GM04503 (cell line): ENCODE results near the gene ADGRB3.
"Not testable (repeated sequence)": the region's sequence is repeated elsewhere in the genome, so short reads cannot be mapped to it uniquely, and the experiment has no call there.

Experiments
- DNase-seq: peaks from one replicate; pipeline ENCODE4 v3.0.0-alpha.2; 2012; ENCODE audit warnings: low read depth

The ADGRB3 gene

DNA sequence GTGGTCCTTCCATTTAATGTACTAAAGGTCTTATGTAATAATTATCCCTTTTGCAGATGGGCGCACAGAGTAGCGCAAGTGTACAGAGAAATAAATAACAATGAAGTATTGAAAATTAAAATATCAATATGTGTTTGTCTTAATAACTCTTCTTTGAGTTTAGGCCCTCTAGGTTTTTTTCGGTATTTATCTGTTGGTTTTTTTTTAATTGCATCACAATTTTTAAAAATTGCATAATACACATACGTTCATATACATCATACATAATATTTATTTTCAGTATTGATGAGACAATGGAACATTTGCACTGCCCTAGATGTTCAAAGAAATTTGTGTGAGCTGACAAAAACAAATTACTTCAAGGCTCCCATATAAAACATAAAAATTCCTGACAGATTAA lies 15.1 kb downstream of the ADGRB3 start:
- DNase-seq = no peak

DNA sequence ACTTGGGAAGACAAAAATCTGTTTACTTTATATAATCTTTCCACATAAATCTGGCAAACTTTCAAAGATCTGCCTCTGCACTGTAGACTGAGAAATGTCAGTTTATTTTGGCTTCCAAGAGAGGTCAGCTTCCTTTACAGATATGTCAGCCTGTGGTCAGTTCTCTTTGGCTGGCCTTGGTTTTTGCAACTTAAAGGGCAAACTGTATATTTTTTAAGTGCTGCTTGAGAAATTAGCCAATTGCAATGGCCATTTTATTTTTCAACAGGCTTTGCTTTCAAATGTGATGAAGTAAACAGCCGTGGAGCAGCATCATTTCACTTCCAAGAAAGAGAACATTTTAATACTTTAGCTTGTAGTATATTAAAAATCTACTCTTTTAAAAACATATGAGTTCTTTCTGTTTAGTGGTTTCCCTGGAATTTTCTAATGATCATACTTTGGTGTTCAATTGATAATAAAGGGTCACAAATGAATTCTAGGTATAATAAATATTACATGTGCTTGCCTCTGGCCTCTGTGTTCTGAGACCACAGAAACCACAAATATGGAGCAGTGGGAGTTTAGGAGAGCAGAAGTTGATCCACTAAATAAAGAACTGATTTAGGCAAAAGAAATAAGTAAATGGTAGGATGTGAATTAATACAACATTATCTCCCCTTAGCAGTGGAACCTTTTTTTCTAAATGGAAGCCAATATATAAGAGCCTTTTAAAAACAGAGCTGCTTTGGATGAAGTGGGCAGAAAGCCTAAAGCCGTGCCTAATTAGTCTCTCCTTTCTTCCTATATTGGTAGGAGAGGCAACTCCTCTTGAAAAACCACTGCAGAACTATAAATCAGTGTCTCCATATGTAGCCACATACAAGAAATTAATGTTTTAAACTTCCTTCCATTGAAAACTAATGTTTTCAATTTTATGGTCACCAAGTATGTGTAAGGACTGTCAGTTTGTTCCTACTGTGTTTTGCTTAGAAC lies 16.2 kb downstream of the ADGRB3 start:
- no peak for DNase-seq

DNA sequence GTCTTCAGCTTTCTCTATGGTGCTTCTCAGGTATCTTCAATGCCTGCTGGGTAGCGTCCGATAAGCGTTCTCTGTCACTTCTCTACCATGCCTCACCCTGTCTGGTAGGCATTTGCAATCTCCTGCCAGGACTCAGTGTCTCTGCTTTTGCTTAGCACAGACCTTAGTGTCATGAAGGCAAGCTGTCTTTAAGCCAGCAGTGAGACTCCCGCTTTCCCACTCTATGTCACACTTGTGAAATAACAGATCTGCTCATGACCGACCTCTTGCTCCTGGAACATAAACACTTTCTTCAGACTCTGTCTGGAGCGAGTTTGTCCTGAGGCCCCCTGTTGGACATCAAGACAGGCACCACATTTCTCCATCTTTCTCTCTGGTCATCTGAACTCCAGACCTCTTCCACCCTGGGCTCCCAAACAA lies 17.0 kb downstream of the ADGRB3 start:
- DNase-seq = no peak

DNA sequence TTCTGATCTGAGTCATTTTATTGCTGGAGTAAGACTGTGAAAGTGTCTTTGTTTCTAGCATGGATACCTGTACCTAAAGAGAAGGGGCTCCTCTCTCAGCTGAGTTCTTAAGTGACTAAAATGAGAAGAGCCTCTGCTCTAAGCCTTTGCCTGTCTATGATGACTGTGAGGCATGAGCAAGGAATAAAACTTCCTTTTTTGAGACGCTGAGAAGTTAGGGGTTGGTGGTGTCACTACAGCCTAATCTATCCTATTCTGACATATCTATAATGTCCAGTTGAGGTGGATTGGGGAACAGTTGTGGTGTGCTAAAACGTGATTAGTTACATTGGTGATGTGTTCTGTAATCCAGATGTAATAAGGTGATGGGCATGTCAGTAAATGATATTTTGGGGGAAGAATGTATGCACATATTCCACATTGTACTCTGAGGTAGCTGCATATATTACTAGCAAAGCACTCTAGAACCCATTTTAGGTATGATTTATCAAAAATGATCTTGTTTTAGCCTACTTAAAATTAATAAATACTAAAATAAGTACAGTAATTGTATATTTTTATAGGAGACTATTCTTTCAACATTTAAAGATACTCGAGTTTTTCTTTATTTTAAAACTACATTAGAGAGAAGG lies 18.1 kb downstream of the ADGRB3 start:
- no peak for DNase-seq

DNA sequence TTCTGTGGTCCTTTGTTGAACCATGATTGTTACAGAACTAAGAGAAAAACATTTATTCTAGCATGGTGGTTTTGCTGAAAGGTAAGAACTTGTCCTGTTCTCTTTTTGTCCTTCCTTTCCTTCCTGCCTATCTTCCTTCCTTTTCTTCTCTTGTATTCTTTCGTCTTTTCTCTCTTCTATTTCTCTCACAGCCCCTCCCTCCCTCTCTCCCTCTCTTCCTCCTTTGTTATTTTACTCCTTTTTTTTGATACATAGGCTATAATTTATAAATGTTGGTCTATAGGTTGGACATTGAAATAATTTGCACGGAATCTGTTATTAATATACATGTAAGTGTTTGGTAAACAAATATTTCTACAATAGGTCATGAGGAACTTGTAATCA lies 18.6 kb downstream of the ADGRB3 start:
- DNase-seq = no peak

DNA sequence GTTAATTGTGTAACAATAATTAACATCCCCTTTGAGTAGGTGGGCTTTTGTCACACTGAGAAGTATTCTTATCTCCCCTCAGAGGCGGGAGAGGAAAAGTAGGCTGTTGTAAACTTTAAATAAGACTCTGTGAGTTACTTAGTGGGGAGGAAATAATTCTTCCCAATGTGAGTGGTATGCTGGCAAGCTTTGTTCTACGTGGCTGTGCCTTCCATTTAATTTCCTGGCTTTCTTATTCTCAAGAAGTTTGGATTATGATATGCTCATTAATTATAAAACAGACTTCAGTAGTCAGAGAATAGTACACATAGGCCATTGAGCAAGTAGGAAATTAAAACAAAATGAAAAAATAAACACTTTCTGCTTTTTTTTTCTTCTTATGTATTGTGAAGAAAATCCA lies 19.1 kb downstream of the ADGRB3 start:
- no peak for DNase-seq

DNA sequence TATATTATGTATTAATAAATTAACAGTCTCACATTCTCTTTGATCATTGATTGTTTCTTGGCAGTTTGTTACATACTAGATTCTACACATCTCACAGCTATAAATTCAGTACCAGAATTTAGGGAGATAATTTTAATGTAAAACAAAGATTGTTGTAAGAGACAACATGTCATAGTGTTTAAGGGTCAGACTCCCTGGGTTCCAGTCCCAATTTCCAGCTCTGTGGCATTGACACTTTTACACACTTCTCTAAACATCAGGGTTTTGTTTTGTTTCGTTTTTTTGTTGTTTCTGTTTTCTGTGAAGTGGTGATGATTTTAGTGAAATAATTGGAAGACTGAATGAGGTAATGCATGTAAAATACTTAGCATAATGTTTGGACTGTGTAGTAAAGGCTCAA lies 19.9 kb downstream of the ADGRB3 start:
- DNase-seq = no peak

DNA sequence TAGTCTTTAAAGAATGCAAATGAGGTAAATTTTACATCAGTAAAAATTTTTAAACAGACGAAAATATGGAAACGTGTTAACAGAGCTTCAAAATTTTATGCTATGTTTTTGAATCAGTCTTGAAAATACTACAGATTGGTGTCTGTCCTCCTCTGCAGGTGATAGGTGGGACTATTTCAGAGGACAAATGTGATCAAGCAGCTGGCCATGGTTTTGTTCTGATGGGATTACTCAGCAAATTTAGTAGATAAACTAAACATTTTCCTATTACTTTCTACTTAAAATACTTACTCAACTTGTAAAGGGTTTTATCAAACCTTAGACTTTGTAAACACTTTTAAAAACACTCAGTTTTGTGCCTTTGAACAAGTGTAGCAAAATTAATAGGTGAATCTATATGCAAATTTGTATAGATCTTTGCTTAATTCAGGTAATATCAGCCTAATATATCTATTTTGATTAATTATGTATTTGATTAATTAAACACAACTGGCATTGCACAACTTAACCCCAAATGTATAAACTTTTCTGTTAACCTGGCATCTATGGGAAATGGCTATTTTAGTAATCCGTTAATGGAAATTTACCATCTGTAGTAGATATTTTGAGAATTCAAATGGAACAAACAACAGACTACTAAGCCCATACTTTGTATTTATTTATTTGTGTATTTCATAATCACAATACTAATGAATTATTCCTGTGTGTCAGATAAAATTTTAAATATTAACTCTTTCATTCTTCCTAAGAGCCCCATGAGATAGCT lies 22.5 kb downstream of the ADGRB3 start:
- no peak for DNase-seq

DNA sequence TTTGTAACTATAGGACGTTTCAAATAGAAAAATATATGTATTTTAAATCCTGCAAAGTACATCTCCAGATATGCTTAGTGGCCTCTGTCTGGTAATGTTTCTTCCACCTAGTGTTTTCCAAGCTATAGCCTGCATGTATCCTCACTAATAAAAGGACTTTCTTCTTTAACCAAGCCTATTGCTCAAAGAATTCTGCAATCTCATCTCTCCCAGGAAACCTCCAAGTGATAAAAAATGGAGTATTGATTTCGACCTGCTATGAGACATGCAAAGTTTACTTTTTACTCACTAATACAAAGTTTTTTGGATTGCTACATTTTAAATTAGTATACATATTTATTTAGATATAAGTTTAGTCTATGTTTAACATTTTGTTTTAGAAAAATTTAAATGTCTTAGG lies 23.3 kb downstream of the ADGRB3 start:
- DNase-seq = no peak

DNA sequence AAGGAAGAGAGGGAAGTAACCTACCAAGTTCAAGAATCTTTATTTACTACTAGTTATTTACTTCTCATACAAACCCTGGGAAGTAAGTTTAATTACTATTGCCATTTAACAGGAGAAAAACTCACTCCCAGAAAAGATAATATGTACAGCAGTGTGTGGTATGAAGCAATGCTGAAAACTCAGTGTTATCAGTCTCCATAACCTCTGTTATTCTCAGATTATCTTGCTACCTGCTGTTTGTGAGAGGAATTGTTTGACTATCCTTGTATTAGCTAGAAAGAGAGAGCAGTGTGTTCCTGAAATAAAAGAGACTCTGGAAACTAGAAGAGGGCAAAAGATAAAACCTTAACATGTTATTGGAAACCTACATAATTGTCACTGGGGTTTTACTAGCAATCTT lies 38.2 kb downstream of the ADGRB3 start:
- no peak for DNase-seq

DNA sequence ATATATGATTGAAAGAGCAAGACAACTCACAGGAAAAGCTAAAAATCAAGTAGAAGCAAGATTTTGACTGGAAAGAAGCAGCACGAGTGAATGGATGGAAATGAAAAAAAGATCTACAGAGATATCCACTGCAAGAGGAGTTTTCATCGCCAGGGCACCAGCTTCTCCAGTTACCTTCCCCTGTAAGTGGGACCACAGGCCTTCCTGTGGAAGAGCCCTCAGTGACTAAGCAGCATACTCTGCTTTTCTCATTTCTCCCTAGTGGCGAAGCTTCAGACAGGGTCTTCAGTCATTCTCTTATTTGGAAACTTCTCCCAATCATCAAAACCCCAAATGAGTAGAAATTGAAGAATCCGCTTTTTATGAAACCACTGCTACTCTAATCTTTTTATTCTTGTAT lies 40.5 kb downstream of the ADGRB3 start:
- DNase-seq = no peak

DNA sequence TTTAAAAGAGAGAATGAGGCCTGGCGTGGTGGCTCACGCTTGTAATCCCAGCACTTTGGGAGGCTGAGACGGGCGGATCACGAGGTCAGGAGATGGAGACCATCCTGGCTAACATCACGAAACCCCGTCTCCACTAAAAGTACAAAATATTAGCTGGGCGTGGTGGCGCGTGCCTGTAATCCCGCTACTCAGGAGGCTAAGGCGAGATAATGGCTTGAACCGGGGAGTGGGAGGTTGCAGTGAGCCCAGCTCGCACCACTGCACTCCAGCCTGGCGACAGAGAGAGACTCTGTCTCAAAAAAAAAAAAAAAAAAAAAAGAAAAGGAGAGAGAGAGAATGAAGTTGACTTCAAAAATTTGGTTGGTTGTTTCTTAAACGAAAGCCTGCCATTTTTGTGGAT lies 41.0 kb downstream of the ADGRB3 start:
- DNase-seq = not testable (repeated sequence)

DNA sequence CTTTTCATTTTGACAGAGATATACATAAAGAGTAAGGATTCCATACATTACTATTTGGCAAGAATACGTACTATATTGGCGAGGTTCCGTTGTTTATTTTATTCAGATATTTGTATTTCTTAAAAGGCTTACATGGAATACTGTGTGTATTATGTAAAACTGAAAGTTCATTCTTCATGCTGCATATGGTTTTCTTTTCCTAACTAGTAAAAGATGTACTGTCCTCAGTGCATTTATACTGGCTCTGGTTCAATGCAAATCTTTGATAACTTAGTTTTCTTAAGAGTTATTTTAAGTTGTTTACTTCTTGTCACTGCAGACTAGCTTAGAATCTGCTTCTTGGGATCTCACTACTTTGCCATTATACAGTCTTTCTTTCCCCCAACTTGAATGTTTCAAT lies 42.0 kb downstream of the ADGRB3 start:
- DNase-seq = no peak

DNA sequence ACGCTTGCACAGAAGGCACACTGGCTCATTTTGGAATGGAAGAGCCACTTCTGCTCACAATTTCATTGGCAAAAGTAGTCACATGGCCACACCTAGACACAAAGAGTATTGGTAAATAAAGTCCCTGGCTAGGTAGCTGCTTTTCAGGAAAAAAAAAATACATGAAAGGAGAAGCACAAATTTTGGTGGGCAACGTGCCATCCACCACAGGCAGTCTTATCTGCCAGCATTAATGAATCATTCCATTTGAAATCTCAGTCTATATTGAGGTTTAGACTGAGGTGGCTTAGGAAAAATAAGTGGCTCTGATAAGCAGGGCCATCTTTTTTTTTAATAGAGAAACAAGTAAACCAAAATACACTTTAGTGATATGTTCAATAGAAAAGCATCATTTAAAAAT lies 44.3 kb downstream of the ADGRB3 start:
- DNase-seq = no peak

DNA sequence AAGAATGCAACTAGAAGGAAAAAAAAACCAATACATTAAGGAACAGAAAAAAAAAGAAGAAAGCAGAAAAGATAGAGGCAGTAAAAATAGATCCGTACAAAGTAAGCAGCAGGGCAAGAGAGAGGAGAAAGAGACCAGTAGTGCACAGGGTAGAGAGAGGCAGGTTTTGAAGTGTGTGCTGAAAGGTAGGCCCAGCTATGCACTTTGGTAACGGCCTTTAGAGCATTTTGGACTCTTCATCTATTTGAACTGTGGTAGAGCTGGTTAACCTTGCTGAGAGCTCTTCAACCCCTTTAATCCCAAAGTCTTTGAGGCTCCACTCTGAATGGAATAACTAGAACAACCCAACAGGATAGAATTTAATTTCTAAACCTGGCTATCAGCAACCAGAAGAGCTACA lies 45.2 kb downstream of the ADGRB3 start:
- no peak for DNase-seq

DNA sequence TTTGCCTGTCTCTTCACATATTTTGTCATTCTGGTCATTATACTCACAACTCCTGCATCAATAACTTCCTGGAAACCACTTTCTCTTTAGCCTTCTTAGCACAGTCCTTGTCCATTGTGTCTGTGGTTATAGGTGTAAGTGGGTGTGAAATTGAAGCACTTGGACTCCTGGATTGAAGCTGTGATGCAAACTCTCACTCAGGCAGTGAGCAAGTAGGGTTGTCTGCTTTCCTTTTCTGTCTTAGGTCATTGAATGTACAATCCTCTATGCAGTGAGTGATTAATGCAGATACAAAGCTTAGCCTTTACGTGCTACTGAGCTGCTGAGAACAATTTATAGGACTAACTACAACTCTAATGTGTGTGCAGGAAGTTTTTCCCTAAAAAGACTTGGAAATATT lies 54.8 kb downstream of the ADGRB3 start:
- DNase-seq = no peak

DNA sequence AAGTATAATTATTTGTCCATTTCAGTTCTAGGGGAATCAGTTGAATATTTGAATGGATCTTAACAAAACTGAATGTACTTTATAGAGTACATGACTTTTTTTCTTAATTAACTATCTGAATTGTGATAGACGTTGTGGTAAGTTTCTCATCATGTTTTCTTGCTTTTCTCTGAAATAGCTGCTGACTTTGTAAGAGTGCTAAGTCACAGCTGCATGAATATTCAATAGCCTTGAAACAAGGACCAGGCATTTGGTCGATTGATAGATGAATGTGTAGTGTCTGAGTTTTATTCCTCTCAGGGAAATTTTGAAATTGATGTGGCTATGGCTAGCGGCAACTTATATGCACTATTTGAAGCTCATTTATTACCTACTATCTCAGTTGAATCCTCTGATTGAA lies 56.0 kb downstream of the ADGRB3 start:
- no peak for DNase-seq

DNA sequence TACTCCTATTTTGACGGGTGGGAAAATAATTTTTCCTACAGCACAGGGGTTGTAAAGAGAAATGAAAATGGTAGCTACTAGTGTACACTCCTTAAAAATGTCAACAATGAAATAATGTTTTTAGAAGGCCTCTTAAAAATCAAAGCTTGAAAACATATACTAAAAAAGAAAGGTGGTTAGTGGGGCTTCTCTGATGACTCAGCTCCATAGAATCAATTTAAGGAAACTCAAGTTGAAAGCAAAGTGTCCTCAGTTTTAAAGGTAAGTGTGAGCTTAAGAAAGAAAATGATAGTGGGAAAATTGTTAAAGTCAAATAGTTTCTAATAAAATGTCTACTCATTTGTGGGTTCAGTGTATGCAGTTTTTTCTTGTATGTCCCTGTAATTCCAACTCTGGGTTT lies 58.2 kb downstream of the ADGRB3 start:
- no peak for DNase-seq

DNA sequence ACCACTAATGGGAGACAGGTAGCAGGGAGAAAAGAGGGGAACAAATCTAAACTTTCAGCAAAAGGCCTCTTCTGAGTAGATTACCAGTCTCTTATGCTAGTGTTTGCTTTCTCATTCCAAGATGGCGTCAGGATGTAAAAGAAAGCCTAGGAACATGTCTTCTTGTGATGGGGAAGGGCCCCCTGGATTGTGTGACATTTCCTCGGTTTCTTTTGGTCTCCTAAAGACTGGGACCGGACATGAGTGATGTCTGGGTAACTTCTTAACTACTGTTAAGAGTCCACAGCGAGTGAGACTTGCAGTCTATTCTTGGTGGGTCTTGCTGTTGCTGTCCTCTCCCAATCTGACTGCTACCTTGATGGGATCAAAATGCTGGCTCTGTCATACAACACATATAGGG lies 60.3 kb downstream of the ADGRB3 start:
- no peak for DNase-seq

DNA sequence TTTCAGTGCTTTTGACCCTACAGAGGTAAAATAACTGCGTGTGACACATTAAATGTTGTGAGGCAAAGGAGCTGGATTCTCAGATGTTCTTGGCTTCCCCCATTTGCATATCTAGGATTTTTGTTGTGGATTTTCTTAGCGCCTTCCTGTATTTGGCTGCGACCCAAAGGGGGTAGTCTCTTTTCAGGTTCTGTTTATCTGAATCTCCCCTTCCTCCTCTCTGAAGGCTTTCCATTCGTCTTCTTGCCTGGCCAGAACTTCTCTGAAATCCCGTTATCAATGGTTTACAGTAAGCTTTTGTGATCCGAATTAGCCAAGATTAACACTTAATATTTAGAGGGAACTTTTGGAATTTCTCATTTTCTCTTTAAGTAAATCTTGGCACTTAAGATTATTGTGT lies 60.8 kb downstream of the ADGRB3 start:
- DNase-seq = no peak

DNA sequence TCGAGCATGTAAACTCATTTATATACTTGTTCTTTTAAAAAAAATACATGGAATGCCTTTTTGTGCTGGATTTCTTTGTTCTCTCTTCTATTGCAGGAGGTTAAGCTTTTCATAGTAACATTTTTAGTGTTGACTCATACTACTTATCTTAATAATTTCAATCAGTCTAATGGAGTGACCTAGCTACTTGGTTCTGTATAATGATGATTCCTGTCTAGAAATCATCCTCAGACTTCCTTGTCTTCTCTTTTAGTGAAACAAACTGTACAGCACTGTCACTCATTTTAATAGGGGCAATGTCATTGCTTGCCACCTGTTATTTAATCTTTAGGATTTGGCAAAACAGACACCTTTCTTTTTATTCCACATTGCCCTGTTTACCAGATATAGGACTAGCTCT lies 62.3 kb downstream of the ADGRB3 start:
- no peak for DNase-seq

DNA sequence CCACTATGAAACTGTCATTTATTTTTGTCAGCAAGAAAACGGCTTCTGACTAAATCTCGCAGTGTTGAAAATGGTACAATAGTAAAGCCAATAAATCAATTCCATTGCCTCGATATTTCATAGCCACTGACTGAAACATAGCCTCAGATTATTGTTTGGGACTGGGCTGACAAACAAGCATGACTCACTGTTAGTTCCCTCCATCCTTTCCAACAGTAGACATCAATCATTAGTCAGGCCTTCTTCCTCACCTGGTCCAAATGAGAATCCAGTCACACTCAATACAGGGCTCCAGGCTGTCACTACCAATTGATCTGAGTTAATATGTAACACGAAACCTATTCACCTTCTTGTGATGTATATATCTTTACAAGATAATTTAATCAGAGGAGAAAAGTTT lies 66.1 kb downstream of the ADGRB3 start:
- DNase-seq = no peak

DNA sequence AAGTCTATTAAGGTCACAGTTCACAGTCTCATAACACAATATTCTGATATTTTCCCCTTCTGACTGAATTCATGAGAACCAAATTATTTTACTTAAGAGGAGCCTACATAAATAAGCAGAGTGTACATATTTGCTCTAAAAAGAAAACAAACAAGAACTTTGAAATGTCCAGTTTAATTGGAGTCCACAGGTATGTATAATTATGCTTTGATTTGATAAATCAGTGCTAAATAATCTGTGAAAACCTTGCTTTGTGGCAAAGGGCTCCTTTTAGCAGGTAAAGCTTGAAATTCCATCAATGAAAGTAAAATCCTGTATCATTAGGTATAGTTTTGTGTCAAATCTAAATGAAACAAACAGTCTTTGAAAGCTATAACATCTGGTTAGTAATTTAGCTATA lies 69.4 kb downstream of the ADGRB3 start:
- DNase-seq = no peak
